HepG2 (cell line): ENCODE results near the gene NPAS2. TPM values are rescaled to one million over a fixed set of nuclear protein-coding genes. Genes with fewer than 3 reads are reported as not detected.

Experiments used
- ATAC-seq: fragments of 200-7000 bp; cut with Tn5 transposase; 3 replicates; pipeline ENCODE4 v1.9.1; 2020; ENCODE audit warnings: mild to moderate bottlenecking, moderate library complexity
- BruUV-seq: library from RNA; stranded (reverse); fragments of 400-500 nt; replicated peaks from 2 replicates; lab custom pipeline; 2021; lab: Mats Ljungman, UMichigan
- CTCF ChIA-PET: fragments of 300-600 bp; formaldehyde crosslinking; extraction: SDS; loops from one replicate; lab custom pipeline; 2021; ENCODE audit warnings: low total read pairs, inconsistent platforms, low intra/inter-chr PET ratio; lab: Yijun Ruan, JAX
- POLR2A ChIA-PET: fragments of 350-600 bp; sonication (Branson Sonifier 250); formaldehyde crosslinking; loops from one replicate; lab custom pipeline; 2020; ENCODE audit warnings: antibody characterized with exemption, inconsistent platforms; lab: Yijun Ruan, JAX
- DNase-seq: peaks from one replicate; pipeline ENCODE4 v3.0.0-alpha.2; 2015; ENCODE audit warnings: low spot score
- FAIRE-seq: peaks from 3 replicates; lab custom pipeline; 2011; peaks lifted over from hg19 to GRCh38; lab: Jason Lieb, UNC
- H2AFZ ChIP-seq: one replicate; pipeline ENCODE4 v1.6.1; 2011; ENCODE audit warnings: low read length, inconsistent platforms
- H3K27ac ChIP-seq: fragments of 300-600 bp; 3 replicates; pipeline ENCODE4 v1.8.0; 2011; ENCODE audit warnings: mixed run types, mild to moderate bottlenecking, mixed read lengths, low read length, inconsistent platforms; ENCODE audit not compliant: insufficient read depth; ENCODE audit errors: extremely low read length
- H3K27me3 ChIP-seq, 2 experiments: fragments of 200-600 bp in 1 of 2; 2 replicates in 1 of 2; 3 replicates in 1 of 2; pipeline versions ENCODE4 v1.6.0 to v1.8.0; 2011; ENCODE audit warnings: low read length in 2 of 2, mild to moderate bottlenecking in 2 of 2, moderate library complexity in 2 of 2, inconsistent platforms in 1 of 2; ENCODE audit not compliant: insufficient read depth in 2 of 2, control insufficient read depth in 1 of 2
- H3K36me3 ChIP-seq, 2 experiments: fragments of 200-600 bp in 1 of 2; replicated peaks in 1 of 2; 2 replicates in 1 of 2; 3 replicates in 1 of 2; pipeline versions ENCODE4 v1.5.1 to v1.8.0; 2011; ENCODE audit warnings: low read length in 2 of 2, inconsistent platforms in 1 of 2; ENCODE audit not compliant: insufficient read depth in 2 of 2, control insufficient read depth in 1 of 2
- H3K4me1 ChIP-seq: 2 replicates; pipeline ENCODE4 v1.5.1; 2012; ENCODE audit warnings: low read length, inconsistent platforms; ENCODE audit not compliant: insufficient read depth
- H3K4me2 ChIP-seq: 2 replicates; pipeline ENCODE4 v1.6.0; 2011; ENCODE audit warnings: low read depth, low read length, inconsistent platforms
- H3K4me3 ChIP-seq, 3 experiments: fragments of 200-600 bp in 1 of 3; sonication (generic), shearing (Covaris generic) in 1 of 3; replicated peaks in 1 of 3; 2 replicates each; pipeline ENCODE4 v1.5.1; 2011 to 2016; ENCODE audit warnings: low read length in 3 of 3, inconsistent platforms in 2 of 3, low read depth in 2 of 3, mild to moderate bottlenecking in 2 of 3, control low read depth in 1 of 3, mixed read lengths in 1 of 3; ENCODE audit not compliant: insufficient read depth in 1 of 3
- H3K79me2 ChIP-seq: one replicate; pipeline ENCODE4 v1.6.1; 2011; ENCODE audit warnings: low read length, inconsistent platforms; ENCODE audit not compliant: insufficient read depth
- H3K9ac ChIP-seq: 2 replicates; pipeline ENCODE4 v1.6.0; 2011; ENCODE audit warnings: mild to moderate bottlenecking, low read depth, low read length, inconsistent platforms; ENCODE audit not compliant: insufficient read depth
- H3K9me3 ChIP-seq: 2 replicates; pipeline ENCODE4 v1.5.1; 2012; ENCODE audit warnings: mild to moderate bottlenecking, low read length
- H4K20me1 ChIP-seq: 2 replicates; pipeline ENCODE4 v1.6.0; 2011; ENCODE audit warnings: inconsistent platforms, mild to moderate bottlenecking, low read length, moderate library complexity; ENCODE audit not compliant: insufficient read depth
- CBFB ChIP-seq: sonication (generic); formaldehyde crosslinking; IDR thresholded peaks from 2 replicates; pipeline ENCODE4 v1.4.0; 2020; ENCODE audit warnings: missing genetic modification reagents
- EEA1 ChIP-seq: sonication (generic); formaldehyde crosslinking; IDR thresholded peaks from 2 replicates; pipeline ENCODE4 v1.5.1; 2020; ENCODE audit warnings: mild to moderate bottlenecking, missing genetic modification reagents, borderline replicate concordance
- EP300 ChIP-seq, 3 experiments: sonication (generic) in 1 of 3; formaldehyde crosslinking in 1 of 3; IDR thresholded peaks; 2 replicates each; pipeline versions ENCODE4 v1.5.1 to v1.6.1; 2011 to 2020; ENCODE audit warnings: low read depth in 2 of 3, low read length in 2 of 3, borderline replicate concordance in 1 of 3, improper control_type of control experiment in 1 of 3, mild to moderate bottlenecking in 1 of 3, missing genetic modification reagents in 1 of 3, moderate library complexity in 1 of 3
- PRDM10 ChIP-seq: sonication (generic); formaldehyde crosslinking; IDR thresholded peaks from 2 replicates; pipeline ENCODE4 v1.4.0; 2020; ENCODE audit warnings: low read depth, missing genetic modification reagents
- RNF219 ChIP-seq: sonication (generic); formaldehyde crosslinking; IDR thresholded peaks from 2 replicates; pipeline ENCODE4 v1.5.0; 2020; ENCODE audit warnings: mild to moderate bottlenecking, missing genetic modification reagents
- SP4 ChIP-seq: sonication (generic); formaldehyde crosslinking; IDR thresholded peaks from 2 replicates; pipeline ENCODE4 v1.8.1; 2023; ENCODE audit warnings: mild to moderate bottlenecking, missing genetic modification reagents
- TRAFD1 ChIP-seq: sonication (generic); formaldehyde crosslinking; IDR thresholded peaks from 2 replicates; pipeline ENCODE4 v1.5.1; 2020; ENCODE audit warnings: missing genetic modification reagents, mild to moderate bottlenecking, borderline replicate concordance
- ZFP62 ChIP-seq: sonication (generic); formaldehyde crosslinking; IDR thresholded peaks from 2 replicates; pipeline ENCODE4 v1.4.0; 2020; ENCODE audit warnings: missing genetic modification reagents
- ZFP90 ChIP-seq: sonication (generic); formaldehyde crosslinking; IDR thresholded peaks from 2 replicates; pipeline ENCODE4 v1.8.0; 2022; ENCODE audit warnings: missing genetic modification reagents, mild to moderate bottlenecking, inconsistent platforms, borderline replicate concordance
- ZMAT5 ChIP-seq: sonication (generic); formaldehyde crosslinking; IDR thresholded peaks from 2 replicates; pipeline ENCODE4 v1.5.0; 2020; ENCODE audit warnings: mild to moderate bottlenecking, low read depth, missing genetic modification reagents, borderline replicate concordance
- ZNF24 ChIP-seq: fragments of 450-650 bp; IDR thresholded peaks from 2 replicates; pipeline ENCODE4 v1.6.1; 2017; ENCODE audit warnings: antibody characterized with exemption, mild to moderate bottlenecking
- ZNF253 ChIP-seq: sonication (generic); formaldehyde crosslinking; IDR thresholded peaks from 2 replicates; pipeline ENCODE4 v1.8.0; 2022; ENCODE audit warnings: mild to moderate bottlenecking, missing genetic modification reagents, borderline replicate concordance
- ZNF337 ChIP-seq: sonication (generic); formaldehyde crosslinking; IDR thresholded peaks from 2 replicates; pipeline ENCODE4 v1.5.1; 2020; ENCODE audit warnings: missing genetic modification reagents, low read depth, mild to moderate bottlenecking, borderline replicate concordance
- ZNF772 ChIP-seq: sonication (generic); formaldehyde crosslinking; IDR thresholded peaks from 2 replicates; pipeline ENCODE4 v1.5.0; 2020; ENCODE audit warnings: mild to moderate bottlenecking, missing genetic modification reagents
- WGBS: methylation state at CpG from one replicate; pipeline ENCODE4 v1.1.6; 2017; ENCODE audit warnings: low lambda C conversion rate; 5-methylcytosine and 5-hydroxymethylcytosine counted together
- in situ Hi-C: cut with HindIII; loops from 2 replicates; pipeline ENCODE4 v1.10.0; 2017; ENCODE audit warnings: low pct_unique_long_range_greater_than_20kb; ENCODE audit not compliant: extremely low pct_ligation_motif_present
- intact Hi-C: fragments of 100-400 bp; cut with micrococcal nuclease; formaldehyde crosslinking; loops from one replicate; pipeline ENCODE4 v1.10.0; 2022; ENCODE audit not compliant: unreplicated experiment
- polyA plus RNA-seq, 8 experiments: library from polyadenylated mRNA; depleted of rRNA in 3 of 8; stranded (reverse) in 7 of 8; unstranded in 1 of 8; fragments of >200 nt; fragmentation: Illumina TruSeq in 4 of 8; extraction: Trizol in 4 of 8; gene quantifications; 2 replicates each; pipeline versions ENCODE4 v1.2.1 to v1.2.3, GENCODE V29; 2011 to 2016; ENCODE audit warnings: low read depth in 4 of 8, missing spikeins in 1 of 8, mixed read lengths in 1 of 8; ENCODE audit not compliant: insufficient read depth in 1 of 8
- total RNA-seq, 5 experiments: library from RNA; depleted of rRNA; stranded (reverse); fragments of >200 nt; fragmentation: Illumina TruSeq; extraction: Trizol; gene quantifications; 2 replicates each; pipeline ENCODE4 v1.2.3, GENCODE V29; 2016; ENCODE audit warnings: low read depth in 1 of 5

The NPAS2 gene
- total and polyA plus RNA-seq, 2 of the 13 experiments (the other 11 are each of a cell fraction or from before 2014, with no cell fraction given): 14.8 to 37.5 TPM

- ATAC-seq (no peak), FAIRE-seq (no peak), DNase-seq (no peak)
- H3K9ac ChIP-seq: no peak overlapping the region
- in situ Hi-C loops (no loop called here), intact Hi-C loops (no loop called here)
- no TSS peak for BruUV-seq
- no peaks in the 10 kb centered on the region for H3K9me3 ChIP-seq
- WGBS: 84% methylated on average over 5 of the region's 5 CpGs
- no peak overlapping the region for H3K4me3 ChIP-seq
- peaks cover 2 to 8% of the 10 kb centered on the region in 2 experiments; a peak in 3 of 5 replicates for H3K27me3 ChIP-seq
- no peaks in the 10 kb centered on the region for H4K20me1 ChIP-seq
- no peaks in the 10 kb centered on the region for H3K36me3 ChIP-seq
- ChIA-PET CTCF (no interaction called here), POLR2A (no interaction called here)
- no peak overlapping the region for H3K27ac ChIP-seq
- TF ChIP-seq ZNF337 (CRISPR knock-in tag) (no peak), PRDM10 (CRISPR knock-in tag) (no peak), ZNF253 (CRISPR knock-in tag) (no peak), ZNF772 (no peak), RNF219 (CRISPR knock-in tag) (no peak), ZNF24 (no peak), CBFB (no peak), TRAFD1 (CRISPR knock-in tag) (no peak), EP300 (IDR thresholded peaks at IDR 0.05; ENCODE audit: low read depth in 2 of 2, low read length in 2 of 2) (no peak), EP300 (CRISPR knock-in tag; IDR thresholded peaks at IDR 0.05; ENCODE audit: borderline replicate concordance) (no peak), ZMAT5 (CRISPR knock-in tag) (no peak), SP4 (CRISPR knock-in tag) (no peak), ZFP90 (CRISPR knock-in tag) (no peak), ZFP62 (CRISPR knock-in tag) (no peak), EEA1 (CRISPR knock-in tag) (no peak)
- no peak overlapping the region for H2AFZ ChIP-seq
- no peaks in the 10 kb centered on the region for H3K79me2 ChIP-seq
- H3K4me1 ChIP-seq: peaks cover 36% of the 10 kb centered on the region
- H3K4me2 ChIP-seq: no peak overlapping the region
Measured at GRCh38 chr2:100799686-100800085, 20.3 kb upstream of the NPAS2 start.
